GM19035 (cell line): Measurements from ENCODE around the gene TMEM231.

Experiments
- ATAC-seq: cut with Tn5 transposase; IDR thresholded peaks from one replicate; pipeline ENCODE4 v1.9.1; 2021; ENCODE audit not compliant: unreplicated experiment

TMEM231 gene

DNA sequence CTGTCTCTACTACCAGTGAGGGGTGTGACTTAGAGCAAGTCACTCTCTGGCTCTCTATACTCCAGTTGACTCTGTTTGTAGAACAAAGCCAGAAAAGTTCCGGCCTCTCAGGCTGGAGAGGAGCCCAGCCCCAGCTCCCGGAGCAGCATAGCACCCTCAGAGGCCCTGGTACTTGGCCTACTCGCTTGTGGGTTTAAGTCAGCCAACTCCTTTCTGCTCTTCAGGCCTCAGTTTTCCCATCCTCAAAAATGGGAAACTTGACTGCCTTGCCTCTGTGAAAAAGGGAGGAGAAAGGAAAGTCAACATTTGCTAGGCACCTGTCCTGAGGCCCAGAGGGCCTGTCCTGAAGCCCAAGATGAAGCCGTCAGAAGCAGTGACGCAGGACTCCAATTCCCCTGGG, 61.9 kb downstream of the TMEM231 start:
- no peak for ATAC-seq

DNA sequence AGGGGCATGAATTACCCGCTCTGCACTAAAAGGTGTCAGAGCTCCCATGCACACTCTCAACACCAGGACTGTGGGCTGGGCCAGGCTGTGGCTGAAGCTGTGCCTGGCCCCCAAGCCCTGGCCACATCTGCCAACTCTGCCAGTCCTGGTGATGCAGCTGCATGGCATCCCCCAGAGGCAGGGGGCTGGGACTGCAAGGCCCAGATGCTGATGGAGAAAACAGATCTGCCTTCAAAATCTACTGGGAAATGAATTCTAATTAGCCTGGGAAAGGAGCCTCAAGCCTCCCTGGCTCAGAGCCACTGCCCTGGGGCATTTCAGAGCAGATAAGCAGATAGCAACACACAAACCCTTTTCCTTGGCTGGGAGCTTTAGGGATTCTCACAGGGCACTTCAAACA, 64.2 kb downstream of the TMEM231 start:
- ATAC-seq, result no peak

- ATAC-seq, result no peak
Measured at GRCh38 chr16:75488322-75488721, 67.7 kb downstream of the TMEM231 start.
